GM19467 (cell line): ENCODE measurements around the gene NPLOC4.
A peak's percentile ranks its signal among the peaks of the same experiment; 100 is the strongest.

Experiments
- ATAC-seq: cut with Tn5 transposase; IDR thresholded peaks from one replicate; pipeline ENCODE4 v1.9.1; 2021; ENCODE audit warnings: mild to moderate bottlenecking, moderate library complexity; ENCODE audit not compliant: unreplicated experiment

Gene NPLOC4

DNA sequence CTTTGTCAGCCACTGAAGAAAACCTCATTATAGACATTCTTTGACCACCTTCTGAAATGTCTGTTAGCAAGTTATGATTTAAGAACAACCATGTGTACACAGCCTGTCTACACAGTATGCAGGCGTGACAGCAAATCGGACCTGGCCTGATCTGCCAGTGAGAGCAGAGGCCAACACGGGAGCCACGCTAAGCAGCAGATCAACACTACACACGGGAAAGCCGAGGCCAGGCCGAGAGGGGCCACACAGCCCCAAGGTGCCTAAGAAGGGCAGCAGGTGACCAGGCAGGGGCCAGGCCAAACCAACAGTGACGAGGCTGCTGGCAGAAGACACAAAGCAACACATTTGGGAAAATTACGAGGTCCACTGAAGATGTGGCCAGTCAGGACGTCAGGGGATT, 68.5 kb downstream of the NPLOC4 start:
- ATAC-seq: no peak

DNA sequence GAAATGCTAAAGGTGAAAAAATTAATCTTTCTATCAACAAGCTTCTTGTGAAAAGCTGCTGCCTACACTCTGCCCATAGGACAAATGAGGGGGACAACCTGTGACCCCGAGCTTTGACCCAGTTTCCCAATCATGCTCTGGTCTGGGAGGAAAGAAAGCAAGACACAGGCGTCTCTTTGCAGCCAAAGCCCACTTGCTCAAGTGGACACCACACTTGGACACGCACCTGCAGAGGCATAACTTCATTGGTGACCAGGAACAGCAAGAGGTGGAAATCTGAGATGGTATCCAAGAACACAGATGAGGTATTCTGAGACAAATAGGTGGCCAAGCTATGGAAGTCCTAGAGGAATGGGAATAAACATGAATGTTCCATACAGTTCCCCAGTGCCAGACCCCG, 69.7 kb downstream of the NPLOC4 start:
- ATAC-seq: no peak

DNA sequence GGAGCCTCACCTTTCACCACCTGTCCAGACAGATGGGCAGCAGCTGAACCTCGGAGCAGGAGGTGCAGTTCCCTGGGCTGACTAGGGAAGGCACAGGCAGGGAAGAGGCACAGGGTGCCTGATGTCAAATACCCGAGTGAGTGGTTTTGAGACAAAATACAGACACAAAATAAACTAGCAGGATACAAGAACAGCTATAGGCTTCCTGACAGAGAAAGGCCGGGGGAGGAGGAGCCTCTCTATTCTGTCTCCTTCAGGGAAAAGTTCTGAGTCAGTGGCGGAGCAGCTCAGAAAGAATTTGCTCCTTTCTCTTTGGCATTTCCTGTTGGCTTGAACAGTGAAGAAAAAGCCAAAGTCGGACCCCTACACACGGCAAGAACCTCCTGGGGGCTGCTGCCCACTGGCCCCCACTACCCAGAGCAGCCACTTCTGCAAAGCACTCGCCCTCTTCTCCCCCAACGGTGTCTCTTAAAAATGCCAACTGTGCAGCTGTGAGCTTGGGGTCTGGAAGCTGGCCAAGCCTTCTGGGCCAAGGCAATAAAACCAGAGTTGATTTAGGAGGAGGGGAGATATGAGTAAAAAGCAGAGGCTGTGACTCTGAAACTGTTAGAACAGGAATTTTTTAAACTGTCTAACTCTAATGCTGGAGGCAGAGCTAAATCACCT, 70.3 kb downstream of the NPLOC4 start:
- ATAC-seq: no peak

DNA sequence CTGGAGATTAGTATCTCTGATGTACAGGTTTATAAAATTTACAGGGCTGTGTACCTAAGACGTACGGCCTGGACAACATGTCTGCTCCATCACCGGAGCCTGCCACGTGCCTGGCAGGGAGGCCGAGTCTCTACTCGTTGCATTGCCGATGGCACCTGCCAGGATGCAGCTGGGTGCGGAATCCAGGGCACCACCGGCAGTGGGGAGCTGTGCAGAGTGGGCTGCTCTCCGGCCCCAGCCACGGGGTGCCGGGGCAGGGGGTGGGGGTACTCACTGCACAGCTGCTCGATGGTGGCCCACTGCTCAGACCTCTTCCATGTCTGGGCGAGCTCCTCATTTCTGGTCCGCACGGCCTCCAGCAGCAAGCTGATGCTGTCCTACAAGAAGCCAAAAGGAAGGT, 71.7 kb downstream of the NPLOC4 start:
- ATAC-seq: no peak

DNA sequence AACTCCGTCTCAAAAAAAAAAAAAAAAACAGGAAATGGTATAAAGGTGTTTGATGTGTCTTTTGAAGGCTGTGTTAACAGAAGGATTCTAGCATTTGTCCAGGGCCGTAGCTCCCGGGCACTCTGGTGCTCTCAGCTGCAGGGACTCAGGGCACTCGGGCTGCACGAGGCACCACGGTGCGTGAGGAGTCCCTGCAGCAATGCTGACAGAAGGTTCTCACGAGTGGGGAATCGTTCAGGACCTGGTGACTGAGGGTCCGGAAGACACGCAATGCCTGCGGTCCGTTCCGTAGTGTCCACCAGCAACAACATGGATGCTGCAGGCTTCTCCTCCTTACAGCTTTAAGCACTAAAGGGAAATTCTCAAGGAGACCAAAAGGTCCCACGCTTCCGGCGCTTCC, 72.1 kb downstream of the NPLOC4 start:
- ATAC-seq: no peak

DNA sequence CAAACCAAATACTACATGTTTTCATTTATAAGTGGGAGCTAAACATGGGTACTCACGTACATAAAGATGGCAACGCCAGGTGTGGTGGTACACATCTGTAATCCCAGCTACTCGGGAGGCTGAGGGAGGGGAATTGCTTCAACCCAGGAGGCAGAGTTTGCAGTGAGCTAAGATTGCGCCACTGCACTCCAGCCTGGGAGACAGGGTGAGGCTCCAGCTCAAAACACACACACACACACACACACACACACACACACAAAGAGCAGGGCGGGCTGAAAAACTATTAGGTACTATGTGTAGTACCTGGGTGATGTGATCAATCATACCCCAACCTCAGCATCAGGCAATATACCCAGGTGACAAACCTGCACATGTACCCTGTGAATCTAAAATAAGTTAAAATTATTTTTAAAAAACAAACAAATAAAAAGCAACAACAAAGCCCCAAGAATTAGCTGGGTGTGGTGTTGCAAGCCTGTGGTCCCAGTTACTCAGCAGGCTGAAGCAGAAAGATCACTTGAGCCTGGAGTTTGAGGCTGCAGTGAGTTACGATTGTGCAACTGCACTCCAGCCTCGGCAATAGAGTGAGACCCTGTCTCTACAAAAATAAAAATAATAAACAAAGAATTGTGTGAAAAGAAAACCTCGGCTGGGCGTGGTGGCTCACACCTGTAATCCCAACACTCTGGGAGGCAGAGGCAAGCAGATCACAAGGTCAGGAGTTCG, 72.9 kb downstream of the NPLOC4 start:
- ATAC-seq: no peak

DNA sequence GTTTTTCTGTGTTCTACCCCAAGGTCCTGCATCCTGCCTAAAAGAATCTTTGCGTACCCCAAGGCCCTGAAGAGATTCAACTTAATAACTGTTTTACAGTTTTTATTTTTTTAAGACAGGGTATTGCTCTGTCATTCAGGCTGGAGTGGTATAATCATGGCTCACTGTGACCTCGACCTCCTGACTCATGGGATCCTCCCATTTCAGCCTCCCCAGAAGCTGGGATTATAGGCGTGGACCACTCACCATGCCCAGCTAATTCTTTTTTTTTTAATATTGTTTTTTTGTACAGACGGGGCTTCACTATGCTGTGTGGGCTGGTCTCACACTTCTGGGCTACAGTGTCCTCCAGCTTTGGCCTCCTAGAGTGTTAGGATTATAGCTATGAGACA, 75.4 kb downstream of the NPLOC4 start:
- no peak for ATAC-seq

DNA sequence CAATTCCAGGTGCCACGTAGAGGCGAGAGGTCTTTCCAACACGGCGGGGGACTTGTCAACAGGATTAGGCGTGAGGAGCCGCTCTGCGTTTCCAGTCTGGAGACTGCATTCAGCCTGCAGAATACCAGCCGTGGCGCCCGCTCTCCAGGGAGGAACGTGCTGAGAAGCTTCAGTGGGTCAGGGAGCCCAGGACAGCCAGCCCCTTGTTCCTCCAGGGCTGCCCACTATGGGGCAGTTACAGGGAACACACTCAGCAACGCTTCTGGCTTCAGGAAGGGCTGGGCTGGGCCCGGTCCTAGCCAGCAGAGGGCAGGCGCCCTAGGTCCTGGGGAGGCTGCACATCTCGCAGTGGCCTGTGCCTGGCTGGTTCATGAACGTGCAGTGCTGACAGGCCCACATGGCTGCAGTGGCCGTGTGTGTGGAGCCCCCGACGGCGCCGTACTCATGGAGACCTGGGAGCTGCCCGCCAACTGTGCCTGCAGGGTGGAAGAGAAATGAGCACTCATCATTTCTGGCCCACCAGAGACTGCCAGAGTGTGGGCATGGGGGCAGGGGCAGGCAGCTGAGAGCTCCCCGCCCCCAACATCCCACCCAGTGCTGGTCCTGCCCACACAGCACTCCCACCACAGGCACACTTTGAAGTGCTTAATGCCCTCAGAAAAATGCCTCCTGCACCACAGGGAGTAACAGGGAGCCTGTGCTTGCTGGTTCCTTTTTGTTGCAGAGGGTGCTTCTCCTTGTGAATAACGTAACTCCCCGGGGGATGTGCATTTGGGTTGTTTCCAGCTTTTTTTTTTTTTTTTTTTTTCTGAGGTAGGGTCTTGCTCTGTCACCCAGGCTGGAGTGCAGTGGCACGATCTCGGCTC, 77.7 kb downstream of the NPLOC4 start:
- ATAC-seq: no peak

DNA sequence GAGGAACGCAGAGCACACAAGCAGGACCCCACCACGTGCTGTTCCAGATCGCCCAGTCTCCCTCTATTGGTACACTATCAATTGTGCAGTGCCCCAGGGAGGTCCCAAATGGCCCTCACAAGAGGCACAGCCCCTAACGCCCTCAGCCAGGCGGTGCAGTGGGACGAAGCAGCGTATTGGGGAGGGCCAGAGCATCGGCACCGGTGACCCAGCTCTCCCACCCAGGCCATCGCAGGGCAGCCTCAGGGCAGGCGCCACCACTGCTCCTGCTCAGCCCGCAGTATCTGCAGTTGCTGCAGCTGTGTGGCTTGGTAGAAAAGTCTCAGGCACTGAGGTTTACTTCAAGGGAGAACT, 78.8 kb downstream of the NPLOC4 start:
- ATAC-seq: no peak

DNA sequence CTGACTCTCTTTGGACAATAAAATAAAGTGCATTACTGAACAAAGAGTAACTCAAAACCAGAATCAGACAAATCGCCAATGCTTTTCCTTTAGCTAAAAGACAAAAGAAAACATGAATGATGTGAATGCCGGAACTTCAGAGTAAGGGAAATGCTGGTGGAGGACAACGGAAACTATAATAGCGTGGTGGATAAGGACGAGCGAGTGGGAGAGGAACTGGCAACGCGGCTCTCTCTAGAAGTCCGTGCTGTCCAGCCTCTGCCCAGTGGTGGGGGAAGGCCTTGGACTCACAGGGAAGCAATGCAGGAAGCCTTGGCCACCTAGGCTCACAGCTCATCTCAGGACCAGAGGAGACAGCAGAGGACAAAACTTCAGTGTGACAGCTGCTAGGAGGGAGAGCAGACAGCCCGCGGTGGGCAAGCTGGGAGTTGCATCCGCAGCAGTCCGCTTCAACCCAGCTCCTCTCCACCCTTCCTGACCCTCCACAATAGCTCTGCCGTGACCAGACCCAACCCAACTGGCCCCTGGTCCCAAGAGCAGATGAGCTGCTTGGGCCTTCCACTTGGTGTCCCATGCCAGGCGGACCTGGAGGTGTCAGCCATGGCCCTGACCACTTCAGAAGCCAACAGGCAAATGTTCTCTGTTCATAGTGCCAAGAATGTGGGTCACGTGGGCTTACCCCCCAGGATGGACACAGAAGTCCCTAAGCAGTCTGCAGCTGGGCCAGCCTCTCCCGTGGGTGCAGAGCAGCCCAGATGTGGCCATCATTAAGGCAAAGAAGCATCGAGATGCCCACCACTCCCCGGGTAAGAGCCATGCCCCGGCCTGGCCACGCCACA, 79.4 kb downstream of the NPLOC4 start:
- no peak for ATAC-seq

DNA sequence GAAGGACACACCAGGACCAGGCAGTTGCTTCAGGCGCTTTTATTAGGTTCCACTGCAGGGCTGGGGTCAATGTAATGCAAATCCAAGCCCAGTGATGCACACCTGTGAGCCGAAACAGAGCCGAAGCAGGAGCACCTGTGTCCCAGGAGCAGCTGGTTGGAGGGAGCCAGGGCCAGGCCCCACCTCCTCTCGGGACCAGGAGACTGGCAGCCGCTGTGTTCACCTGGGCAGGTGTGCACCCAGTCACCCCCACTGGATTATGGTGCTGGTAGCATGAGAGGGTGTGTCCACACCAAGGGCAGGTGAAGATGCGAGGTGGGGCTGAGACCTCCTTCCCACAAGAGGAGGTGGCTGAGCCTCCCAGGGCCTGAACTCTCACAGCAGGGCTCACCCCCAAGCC, 80.0 kb downstream of the NPLOC4 start:
- ATAC-seq: no peak

DNA sequence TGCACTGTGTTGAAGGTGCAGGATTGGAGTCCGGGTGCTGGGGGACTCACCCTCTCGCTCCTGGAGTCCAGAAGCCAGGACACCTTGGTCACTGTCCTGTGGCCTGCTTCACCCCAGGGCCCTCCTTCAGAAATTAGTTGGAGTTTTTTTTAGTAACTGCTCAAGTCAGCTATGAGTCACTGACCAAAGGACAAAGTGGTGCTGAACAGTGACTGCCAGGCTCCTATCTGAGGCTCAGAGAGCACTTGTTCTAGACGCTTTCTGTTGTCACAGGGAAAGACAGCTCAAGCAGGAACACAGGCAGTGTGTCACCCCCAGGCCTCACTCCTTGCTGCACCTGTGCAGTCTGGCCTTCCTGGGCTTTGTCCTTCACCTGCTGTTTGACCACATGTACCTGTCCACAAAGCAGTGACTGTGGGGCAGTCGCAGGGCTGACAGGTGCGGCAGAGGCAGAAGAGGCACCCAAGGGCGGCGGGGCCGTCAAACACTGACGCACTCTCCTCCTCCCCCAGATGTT, 80.7 kb downstream of the NPLOC4 start:
- ATAC-seq: no peak

DNA sequence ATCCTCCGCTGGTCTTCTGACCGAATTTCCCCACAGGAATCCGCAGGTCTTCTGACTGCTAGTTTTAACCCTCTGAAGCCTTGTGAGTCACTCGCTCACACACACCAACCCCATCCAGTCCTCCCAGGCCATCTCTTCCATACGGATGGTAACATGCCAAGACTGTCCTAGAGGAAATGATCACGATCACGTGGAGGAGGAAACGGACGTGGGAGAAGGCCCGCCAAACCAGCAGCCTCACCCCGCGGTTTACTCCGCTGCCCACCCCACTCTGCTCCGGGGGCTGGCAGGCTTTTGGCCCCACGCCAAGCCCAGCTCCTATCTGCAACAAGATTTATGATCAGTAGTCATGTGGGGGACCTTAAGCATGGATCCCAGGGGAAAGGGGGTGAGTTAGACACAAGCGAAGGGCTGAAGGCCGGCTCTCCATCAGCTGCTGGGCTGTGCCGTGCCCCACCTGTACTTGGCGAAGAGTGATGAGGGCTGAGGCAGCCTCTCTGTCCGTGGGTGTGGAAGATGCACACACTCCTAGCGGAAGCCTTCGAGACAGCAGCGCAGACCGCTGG, 83.2 kb downstream of the NPLOC4 start:
- no peak for ATAC-seq

DNA sequence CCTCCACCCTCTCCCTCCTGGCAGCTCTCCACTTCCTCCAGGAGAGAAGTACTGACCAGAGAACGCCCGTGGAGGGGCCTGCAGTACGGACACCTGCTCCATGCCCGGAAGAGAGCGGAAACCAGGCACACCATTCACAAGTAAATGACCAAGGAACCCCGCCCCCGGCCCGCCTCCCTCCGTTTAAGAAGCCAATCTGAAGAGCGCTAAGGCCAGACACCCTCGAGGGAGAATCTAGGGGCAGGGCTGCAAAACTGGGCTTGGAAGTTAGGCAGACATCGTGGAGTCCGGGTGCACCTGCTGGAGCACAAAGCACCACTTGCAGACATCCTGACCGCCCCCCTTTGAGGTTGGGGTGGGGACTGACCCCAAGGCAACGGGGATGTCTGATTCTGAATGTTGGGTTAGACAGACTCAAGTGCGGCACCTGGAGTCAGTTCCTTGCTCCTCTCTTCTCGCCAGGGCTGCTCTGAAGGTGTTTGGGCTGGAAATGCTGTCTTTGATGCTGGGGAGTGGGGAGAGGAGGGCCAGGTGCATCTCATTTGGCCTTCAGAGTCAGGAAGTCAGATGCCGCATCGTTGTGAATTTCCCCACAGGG, 83.8 kb downstream of the NPLOC4 start:
- ATAC-seq: peak; percentile 30

DNA sequence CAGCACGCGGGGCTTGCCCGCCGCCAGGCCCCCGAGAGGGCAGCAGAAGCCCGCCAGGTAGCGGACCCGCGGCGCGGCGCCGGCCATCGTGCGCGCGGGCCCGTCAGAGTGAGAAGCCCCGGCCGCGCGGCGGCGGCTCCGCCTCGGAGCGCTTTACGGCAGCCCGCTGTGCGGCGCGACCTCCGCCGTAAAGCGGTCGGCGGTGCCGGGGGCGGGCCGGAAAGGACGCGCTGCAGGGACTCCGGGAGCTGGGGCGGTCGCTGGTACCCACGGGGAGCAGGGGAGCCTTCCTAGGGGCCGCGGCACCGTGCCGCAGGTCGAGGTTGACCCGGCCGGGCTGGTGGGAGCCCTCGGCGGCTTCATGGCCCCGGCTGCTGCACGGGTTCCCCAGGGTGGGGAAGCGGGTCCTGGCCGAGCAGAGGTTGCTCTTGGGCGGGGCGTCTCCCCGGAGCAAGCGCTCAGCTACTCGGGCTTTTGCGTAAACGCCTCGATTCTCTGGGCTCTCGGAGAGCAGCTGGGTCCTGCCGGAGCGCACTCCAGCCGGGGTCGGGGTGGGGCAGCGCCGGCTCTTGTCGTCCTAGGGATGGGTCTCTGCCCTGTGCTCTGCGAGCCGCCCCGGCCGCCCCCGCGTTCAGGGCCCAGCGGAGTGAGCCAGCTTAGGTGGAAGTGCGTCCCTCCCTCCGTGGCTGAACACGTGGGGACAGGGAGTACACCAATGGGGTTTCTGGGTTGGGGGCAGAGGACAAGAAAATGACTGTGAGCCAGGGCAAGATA, 84.5 kb downstream of the NPLOC4 start, which contains the start of gene FAAP100:
Gene FAAP100 (minus strand): TSS at position 110 of the 774 bp plus-strand sequence. CDS start 23 bp downstream, at position 87.
- ATAC-seq: peak; percentile 44

DNA sequence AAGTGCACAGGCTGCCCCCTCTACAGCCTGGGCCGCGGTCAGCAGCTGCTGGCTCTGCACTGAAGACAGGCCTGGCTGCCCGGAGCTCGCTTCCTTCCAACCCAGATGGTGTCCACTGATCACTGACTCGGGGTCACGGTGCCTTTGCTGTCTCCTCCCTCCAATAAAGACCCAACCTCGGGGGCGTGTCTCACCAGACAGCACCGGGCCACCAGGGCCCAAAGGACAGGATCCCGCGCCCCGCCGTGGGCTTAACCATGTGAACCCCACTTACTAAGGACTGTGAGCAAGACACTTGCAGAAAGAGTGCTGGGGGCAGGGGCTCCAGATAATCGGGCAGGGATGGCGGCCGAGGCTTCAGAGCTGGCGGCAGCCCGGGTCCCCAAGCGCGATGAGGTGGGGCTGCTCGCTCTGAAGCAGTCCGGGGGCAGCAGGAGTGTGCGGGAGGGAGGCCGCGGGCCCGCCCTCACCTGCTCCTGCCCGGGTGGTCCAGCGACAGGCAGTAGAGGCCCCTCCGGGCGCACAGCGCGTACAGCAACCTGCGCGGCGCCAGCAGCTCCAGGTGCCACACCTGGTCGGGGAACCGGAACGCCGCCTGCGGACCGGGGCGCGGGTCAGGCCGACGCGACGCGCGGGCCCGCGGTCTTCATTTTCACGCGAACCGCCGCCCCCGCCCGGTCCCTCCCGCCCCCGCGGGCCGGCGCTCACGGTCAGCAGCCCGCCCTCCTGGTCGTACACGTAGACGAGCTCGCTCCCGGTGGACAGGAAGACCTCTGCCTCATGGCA, 85.3 kb downstream of the NPLOC4 start:
- ATAC-seq: no peak

DNA sequence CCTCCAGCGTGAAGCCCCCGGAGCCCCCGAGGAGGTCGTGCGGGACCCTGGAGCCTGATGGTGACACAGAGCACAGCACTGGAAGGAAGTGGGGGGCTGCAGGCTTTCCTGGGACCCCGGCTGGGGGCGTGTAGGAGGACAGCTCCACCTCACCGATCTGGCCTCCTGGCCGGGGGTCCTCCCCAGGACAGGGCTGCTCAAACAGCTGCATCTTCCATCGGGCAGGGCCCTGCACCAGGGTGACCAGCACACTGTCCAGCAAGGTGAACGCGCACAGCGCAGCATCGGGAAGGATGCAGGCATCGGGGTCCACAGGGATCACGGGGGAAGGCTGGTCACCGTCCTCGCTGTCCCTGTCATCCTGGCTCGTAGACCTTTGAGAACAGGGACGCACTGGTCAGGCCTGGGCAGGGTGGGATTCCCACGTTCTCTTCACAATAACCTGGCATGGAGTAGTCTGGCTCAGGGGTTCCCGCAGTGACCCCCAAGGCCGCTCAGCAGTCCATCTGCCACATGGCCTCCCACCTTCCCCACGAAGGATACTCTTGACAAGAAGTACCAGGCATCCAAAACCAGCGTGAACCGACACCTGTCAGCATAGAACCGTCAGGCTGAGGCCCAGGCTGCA, 86.0 kb downstream of the NPLOC4 start:
- ATAC-seq: no peak

DNA sequence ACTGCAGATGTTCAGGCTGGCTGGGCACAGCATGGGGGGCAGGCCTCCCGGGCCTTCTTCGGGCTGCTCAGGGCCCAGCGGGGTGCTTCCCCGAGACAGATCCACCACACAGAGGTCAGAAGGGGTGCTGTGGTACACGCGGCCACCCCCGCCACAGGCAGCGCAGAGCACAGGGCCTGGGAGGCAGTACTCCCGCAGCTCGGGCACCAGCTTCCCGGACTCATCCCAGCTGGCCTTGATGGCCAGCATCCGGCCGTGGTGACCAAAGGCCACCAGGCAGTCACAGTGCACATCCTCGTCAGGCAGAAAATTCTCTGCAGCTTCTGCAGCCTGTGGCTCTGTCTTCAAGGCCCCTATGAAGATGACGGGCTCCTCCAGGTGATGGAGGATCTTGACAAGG, 86.6 kb downstream of the NPLOC4 start:
- ATAC-seq: no peak
